Loucy (cell line): ENCODE data around the gene FHIT.

Experiments
- CTCF ChIP-seq: fragments of 200-600 bp; sonication (generic); conservative IDR thresholded peaks from 2 replicates; pipeline ENCODE4 v1.5.1; 2014; ENCODE audit warnings: mild to moderate bottlenecking, antibody characterized with exemption, low read length
- EZH2phosphoT487 ChIP-seq: fragments of 200-600 bp; IDR thresholded peaks from 2 replicates; pipeline ENCODE4 v1.6.1; 2018; ENCODE audit warnings: antibody characterized with exemption, mild to moderate bottlenecking, moderate library complexity, borderline replicate concordance

- no peak for TF ChIP-seq CTCF
- no peak for TF ChIP-seq EZH2phosphoT487
Observed at GRCh38 chr3:59831394-59831793, 1419.9 kb downstream of the FHIT start.
